ENCODE data around the gene ANK2. TPM values are rescaled to one million over a fixed set of nuclear protein-coding genes. Genes with fewer than 3 reads are reported as not detected.
"Not testable (repeated sequence)": the region's sequence is repeated elsewhere in the genome, so short reads cannot be mapped to it uniquely, and the experiment has no call there.

Gene ANK2
- total RNA-seq, 1 donor from 2014 or later: 77.8 TPM

DNA sequence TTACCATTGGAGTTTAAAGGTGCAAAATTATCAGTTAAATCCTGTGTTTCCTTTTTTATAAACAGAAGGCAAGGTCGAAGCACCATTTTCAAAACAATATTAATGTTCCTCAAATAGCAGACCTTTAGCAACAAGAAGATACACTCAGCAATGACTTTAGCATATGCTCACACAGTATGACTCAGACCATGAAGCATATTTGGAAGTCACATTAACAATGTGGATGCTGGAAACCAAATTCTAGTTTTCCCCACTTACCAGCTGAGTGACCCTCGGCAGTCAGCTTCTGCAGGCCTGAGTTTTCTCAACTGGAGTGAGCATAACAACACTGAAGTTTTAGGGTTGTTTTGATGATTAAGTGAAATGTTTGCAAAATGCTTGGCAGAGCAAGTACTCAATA lies 130.5 kb downstream of the ANK2 start:
- no peaks in the 10 kb centered on the region for H3K9me3 Mint-ChIP-seq (ENCODE audit: unreplicated experiment)
- TF ChIP-seq, protein P1, sequence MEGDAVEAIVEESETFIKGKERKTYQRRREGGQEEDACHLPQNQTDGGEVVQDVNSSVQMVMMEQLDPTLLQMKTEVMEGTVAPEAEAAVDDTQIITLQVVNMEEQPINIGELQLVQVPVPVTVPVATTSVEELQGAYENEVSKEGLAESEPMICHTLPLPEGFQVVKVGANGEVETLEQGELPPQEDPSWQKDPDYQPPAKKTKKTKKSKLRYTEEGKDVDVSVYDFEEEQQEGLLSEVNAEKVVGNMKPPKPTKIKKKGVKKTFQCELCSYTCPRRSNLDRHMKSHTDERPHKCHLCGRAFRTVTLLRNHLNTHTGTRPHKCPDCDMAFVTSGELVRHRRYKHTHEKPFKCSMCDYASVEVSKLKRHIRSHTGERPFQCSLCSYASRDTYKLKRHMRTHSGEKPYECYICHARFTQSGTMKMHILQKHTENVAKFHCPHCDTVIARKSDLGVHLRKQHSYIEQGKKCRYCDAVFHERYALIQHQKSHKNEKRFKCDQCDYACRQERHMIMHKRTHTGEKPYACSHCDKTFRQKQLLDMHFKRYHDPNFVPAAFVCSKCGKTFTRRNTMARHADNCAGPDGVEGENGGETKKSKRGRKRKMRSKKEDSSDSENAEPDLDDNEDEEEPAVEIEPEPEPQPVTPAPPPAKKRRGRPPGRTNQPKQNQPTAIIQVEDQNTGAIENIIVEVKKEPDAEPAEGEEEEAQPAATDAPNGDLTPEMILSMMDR (IDR thresholded peaks at IDR 0.05; ENCODE audit: insufficient read depth, low read depth, low read length): no peak
- TF ChIP-seq EZH2 (IDR thresholded peaks at IDR 0.05; ENCODE audit: insufficient read depth, low read length): no peak
- peaks cover 2% of the 10 kb centered on the region for H3K4me1 Mint-ChIP-seq (ENCODE audit: low read depth, unreplicated experiment)
- Histone ChIP-seq H3K79me2 (ENCODE audit: insufficient read depth, low read length) (no peaks in the 10 kb centered on the region), H3K27ac (ENCODE audit: low read depth, low read length) (no peak overlapping the region), H3K9me3 (ENCODE audit: insufficient read depth, low read depth, low read length) (no peaks in the 10 kb centered on the region), H3K9ac (ENCODE audit: low read length) (no peak overlapping the region), H3K4me3 (ENCODE audit: insufficient read depth, low read depth, low read length) (no peak overlapping the region), H3K4me2 (ENCODE audit: low read length) (no peak overlapping the region), H3K27me3 (ENCODE audit: insufficient read depth, low read length) (no peaks in the 10 kb centered on the region), H3K36me3 (ENCODE audit: insufficient read depth, low read length) (no peaks in the 10 kb centered on the region), H4K20me1 (ENCODE audit: insufficient read depth, low read length) (no peaks in the 10 kb centered on the region), H3K4me1 (ENCODE audit: insufficient read depth, low read length) (no peaks in the 10 kb centered on the region), H2AFZ (ENCODE audit: low read depth, low read length) (no peak overlapping the region)
- DNase-seq (ENCODE audit: low read depth) (peak; percentile 10), FAIRE-seq (no peak)
- H3K4me3 Mint-ChIP-seq (ENCODE audit: unreplicated experiment): no peak overlapping the region
- no peak overlapping the region for H3K27ac Mint-ChIP-seq (ENCODE audit: unreplicated experiment)
- H3K36me3 Mint-ChIP-seq (ENCODE audit: low read depth, unreplicated experiment): no peaks in the 10 kb centered on the region
- H3K27me3 Mint-ChIP-seq (ENCODE audit: low read depth, unreplicated experiment): no peaks in the 10 kb centered on the region

DNA sequence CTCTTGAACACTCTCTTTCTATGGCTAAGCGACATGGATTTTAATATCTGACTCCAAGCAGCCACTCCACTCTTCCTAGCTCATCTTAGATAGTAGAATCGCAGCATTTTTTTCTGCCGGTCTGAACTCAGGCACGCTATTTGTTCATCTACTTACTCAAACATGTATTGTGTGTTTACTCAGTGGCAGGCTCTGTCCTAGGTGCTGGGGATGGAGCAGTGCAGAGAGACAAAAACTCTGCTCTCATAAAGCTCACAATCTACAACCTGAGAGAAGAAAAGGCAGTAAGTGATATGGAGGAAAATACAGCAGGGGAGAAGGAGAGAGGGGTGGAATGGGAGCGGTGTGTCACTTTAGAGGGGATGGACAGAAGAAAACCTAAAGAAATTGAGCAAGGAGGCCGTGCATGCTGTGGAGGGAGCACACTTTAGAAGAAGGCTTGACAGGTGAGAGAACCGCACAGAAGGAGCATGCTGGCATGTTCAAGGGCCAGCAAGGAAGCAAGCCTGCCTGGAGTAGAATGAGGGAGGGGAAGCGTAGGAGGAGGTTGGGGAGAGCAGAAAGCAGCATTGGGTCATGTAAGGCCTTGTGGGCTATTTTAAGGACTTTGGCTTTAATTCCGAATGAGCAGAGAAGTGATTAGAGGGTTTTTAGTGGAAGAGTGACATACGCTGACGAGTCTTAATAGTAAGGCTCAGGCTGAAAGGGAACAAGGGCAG lies 132.0 kb downstream of the ANK2 start:
- Histone ChIP-seq H3K9me3 (ENCODE audit: insufficient read depth, low read depth, low read length) (no peaks in the 10 kb centered on the region), H3K27me3 (ENCODE audit: insufficient read depth, low read length) (no peaks in the 10 kb centered on the region), H2AFZ (ENCODE audit: low read depth, low read length) (no peak overlapping the region), H3K27ac (ENCODE audit: low read depth, low read length) (no peak overlapping the region), H3K4me2 (ENCODE audit: low read length) (no peak overlapping the region), H4K20me1 (ENCODE audit: insufficient read depth, low read length) (no peaks in the 10 kb centered on the region), H3K79me2 (ENCODE audit: insufficient read depth, low read length) (no peaks in the 10 kb centered on the region), H3K9ac (ENCODE audit: low read length) (no peak overlapping the region), H3K4me1 (ENCODE audit: insufficient read depth, low read length) (no peaks in the 10 kb centered on the region), H3K36me3 (ENCODE audit: insufficient read depth, low read length) (no peaks in the 10 kb centered on the region), H3K4me3 (ENCODE audit: insufficient read depth, low read depth, low read length) (no peak overlapping the region)
- peaks cover 2% of the 10 kb centered on the region for H3K4me1 Mint-ChIP-seq (ENCODE audit: low read depth, unreplicated experiment)
- no peak overlapping the region for H3K27ac Mint-ChIP-seq (ENCODE audit: unreplicated experiment)
- FAIRE-seq (no peak), DNase-seq (ENCODE audit: low read depth) (no peak)
- TF ChIP-seq, protein P1 (IDR thresholded peaks at IDR 0.05; ENCODE audit: insufficient read depth, low read depth, low read length): no peak
- TF ChIP-seq EZH2 (IDR thresholded peaks at IDR 0.05; ENCODE audit: insufficient read depth, low read length): no peak
- H3K36me3 Mint-ChIP-seq (ENCODE audit: low read depth, unreplicated experiment): no peaks in the 10 kb centered on the region
- H3K4me3 Mint-ChIP-seq (ENCODE audit: unreplicated experiment): no peak overlapping the region
- H3K9me3 Mint-ChIP-seq (ENCODE audit: unreplicated experiment): peaks cover 3% of the 10 kb centered on the region
- H3K27me3 Mint-ChIP-seq (ENCODE audit: low read depth, unreplicated experiment): no peaks in the 10 kb centered on the region

DNA sequence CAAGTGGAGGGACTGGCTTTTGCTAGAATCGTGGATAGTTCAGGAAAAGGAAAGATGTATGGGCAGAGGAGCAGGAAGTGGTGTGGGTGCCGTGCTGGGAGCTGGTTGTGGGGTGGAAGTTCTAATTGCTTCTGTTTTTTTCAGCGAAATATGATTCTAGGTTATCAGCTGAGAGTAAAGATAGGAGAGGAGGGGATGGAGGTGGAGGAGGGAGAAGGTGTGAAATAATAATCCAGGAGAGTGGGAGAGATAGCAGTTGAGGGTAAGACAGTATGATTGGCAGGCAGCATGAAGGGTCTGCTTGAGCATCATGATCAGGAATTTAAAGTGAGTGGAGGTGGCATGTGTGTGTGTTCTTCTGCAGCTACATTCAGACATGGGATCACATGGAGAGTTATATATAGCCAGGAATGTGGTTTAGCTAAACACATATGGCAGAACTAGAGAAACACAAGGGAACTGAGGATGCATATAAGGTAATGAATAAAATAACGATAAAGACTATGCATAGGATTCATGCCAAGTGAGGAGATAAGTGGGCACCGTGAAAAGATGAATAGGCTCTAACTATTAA lies 133.7 kb downstream of the ANK2 start:
- FAIRE-seq (no peak), DNase-seq (ENCODE audit: low read depth) (no peak)
- Mint-ChIP-seq H3K4me1 (ENCODE audit: low read depth, unreplicated experiment) (peaks cover 2% of the 10 kb centered on the region), H3K4me3 (ENCODE audit: unreplicated experiment) (no peak overlapping the region), H3K27me3 (ENCODE audit: low read depth, unreplicated experiment) (no peaks in the 10 kb centered on the region), H3K9me3 (ENCODE audit: unreplicated experiment) (peaks cover 3% of the 10 kb centered on the region), H3K27ac (ENCODE audit: unreplicated experiment) (no peak overlapping the region), H3K36me3 (ENCODE audit: low read depth, unreplicated experiment) (no peaks in the 10 kb centered on the region)
- Histone ChIP-seq H3K27me3 (ENCODE audit: insufficient read depth, low read length) (no peaks in the 10 kb centered on the region), H2AFZ (ENCODE audit: low read depth, low read length) (no peak overlapping the region), H3K9me3 (ENCODE audit: insufficient read depth, low read depth, low read length) (no peaks in the 10 kb centered on the region), H3K4me3 (ENCODE audit: insufficient read depth, low read depth, low read length) (no peak overlapping the region), H3K9ac (ENCODE audit: low read length) (no peak overlapping the region), H3K4me2 (ENCODE audit: low read length) (no peak overlapping the region), H3K79me2 (ENCODE audit: insufficient read depth, low read length) (no peaks in the 10 kb centered on the region), H3K4me1 (ENCODE audit: insufficient read depth, low read length) (no peaks in the 10 kb centered on the region), H4K20me1 (ENCODE audit: insufficient read depth, low read length) (no peaks in the 10 kb centered on the region), H3K36me3 (ENCODE audit: insufficient read depth, low read length) (no peaks in the 10 kb centered on the region), H3K27ac (ENCODE audit: low read depth, low read length) (no peak overlapping the region)
- TF ChIP-seq, protein P1 (IDR thresholded peaks at IDR 0.05; ENCODE audit: insufficient read depth, low read depth, low read length): no peak
- TF ChIP-seq EZH2 (IDR thresholded peaks at IDR 0.05; ENCODE audit: insufficient read depth, low read length): no peak

DNA sequence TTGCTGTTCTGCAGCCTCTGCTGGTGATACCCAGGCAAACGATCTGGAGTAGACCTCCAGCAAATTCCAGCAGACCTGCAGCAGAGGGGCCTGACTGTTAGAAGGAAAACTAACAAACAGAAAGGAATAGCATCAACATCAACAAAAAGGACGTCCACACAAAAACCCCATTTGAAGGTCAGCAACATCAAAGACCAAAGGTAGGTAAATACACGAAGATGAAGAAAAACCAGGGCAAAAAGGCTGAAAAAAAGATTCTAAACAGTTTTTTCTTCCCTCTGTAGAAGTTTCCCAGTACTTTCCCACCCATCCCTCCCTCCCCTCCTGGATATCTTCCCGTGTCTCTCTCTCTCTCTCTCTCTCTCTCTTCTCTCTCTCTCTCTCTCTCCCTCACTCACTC lies 136.8 kb downstream of the ANK2 start:
- not testable (repeated sequence) for DNase-seq (ENCODE audit: low read depth); H3K4me1 ChIP-seq (ENCODE audit: insufficient read depth, low read length)

More for the DNA sequence above, 136.8 kb downstream of the ANK2 start:
- not testable (repeated sequence) for H3K4me1 Mint-ChIP-seq (ENCODE audit: low read depth, unreplicated experiment); H3K4me3 ChIP-seq (ENCODE audit: insufficient read depth, low read depth, low read length); H3K27me3 ChIP-seq (ENCODE audit: insufficient read depth, low read length); H3K27me3 Mint-ChIP-seq (ENCODE audit: low read depth, unreplicated experiment); H4K20me1 ChIP-seq (ENCODE audit: insufficient read depth, low read length); H3K36me3 ChIP-seq (ENCODE audit: insufficient read depth, low read length); H3K9me3 ChIP-seq (ENCODE audit: insufficient read depth, low read depth, low read length); H3K9me3 Mint-ChIP-seq (ENCODE audit: unreplicated experiment); H3K9ac ChIP-seq (ENCODE audit: low read length); H2AFZ ChIP-seq (ENCODE audit: low read depth, low read length); FAIRE-seq; H3K36me3 Mint-ChIP-seq (ENCODE audit: low read depth, unreplicated experiment); H3K4me2 ChIP-seq (ENCODE audit: low read length); H3K79me2 ChIP-seq (ENCODE audit: insufficient read depth, low read length); H3K27ac ChIP-seq (ENCODE audit: low read depth, low read length); H3K4me3 Mint-ChIP-seq (ENCODE audit: unreplicated experiment); H3K27ac Mint-ChIP-seq (ENCODE audit: unreplicated experiment)

Data from astrocyte (in vitro differentiated cells and primary cell).